SK-N-SH (cell line): ENCODE data around the gene SPON1. TPM values are rescaled to one million over a fixed set of nuclear protein-coding genes. Genes with fewer than 3 reads are reported as not detected.
A peak's percentile ranks its signal among the peaks of the same experiment; 100 is the strongest.

Experiments used
- CTCF ChIA-PET: fragments of 300-600, 350-600 bp; formaldehyde crosslinking; extraction: SDS; loops from one replicate; lab custom pipeline; 2021; lab: Yijun Ruan, JAX
- POLR2A ChIA-PET: fragments of 350-600 bp; sonication (Branson Sonifier 250); formaldehyde crosslinking; extraction: SDS; loops from one replicate; lab custom pipeline; 2020; ENCODE audit warnings: antibody characterized with exemption, inconsistent platforms; lab: Yijun Ruan, JAX
- DNase-seq: peaks from one replicate; pipeline ENCODE4 v3.0.0; 2012
- H2AFZ ChIP-seq: fragments of 200-600 bp; sonication (generic); 2 replicates; pipeline ENCODE4 v1.8.1; 2016; ENCODE audit warnings: antibody characterized with exemption, mild to moderate bottlenecking, low read depth
- H3F3A ChIP-seq: fragments of 200-600 bp; sonication (generic); replicated peaks from 2 replicates; pipeline ENCODE3; 2016; ENCODE audit warnings: antibody characterized with exemption, mild to moderate bottlenecking; ENCODE audit not compliant: insufficient read depth
- H3K27ac ChIP-seq, 2 experiments: fragments of 200-500 bp in 1 of 2; fragments of 200-600 bp in 1 of 2; sonication (Bioruptor generic) in 1 of 2; sonication (generic), shearing (Covaris generic) in 1 of 2; 2 replicates each; pipeline versions ENCODE4 v1.5.1 to v1.6.1; 2014 to 2016; ENCODE audit warnings: low read depth in 2 of 2, inconsistent platforms in 1 of 2, low read length in 1 of 2, mild to moderate bottlenecking in 1 of 2, mixed read lengths in 1 of 2
- H3K27me3 ChIP-seq: fragments of 200-600 bp; sonication (generic), shearing (Covaris generic); 2 replicates; pipeline ENCODE4 v1.6.1; 2016; ENCODE audit warnings: mixed run types; ENCODE audit not compliant: insufficient read depth
- H3K36me3 ChIP-seq, 2 experiments: fragments of 200-500 bp in 1 of 2; fragments of 200-600 bp in 1 of 2; sonication (Bioruptor generic) in 1 of 2; sonication (generic) in 1 of 2; replicated peaks in 1 of 2; 2 replicates each; pipeline versions ENCODE3 to v1.5.1; 2014 to 2016; ENCODE audit warnings: low read length in 1 of 2, mild to moderate bottlenecking in 1 of 2; ENCODE audit not compliant: insufficient read depth in 2 of 2, control insufficient read depth in 1 of 2
- H3K4me1 ChIP-seq, 2 experiments: fragments of 200-500 bp in 1 of 2; fragments of 200-600 bp in 1 of 2; sonication (Bioruptor generic) in 1 of 2; sonication (generic), shearing (Covaris generic) in 1 of 2; 2 replicates each; pipeline versions ENCODE4 v1.5.1 to v1.6.1; 2014 to 2016; ENCODE audit warnings: low read depth in 1 of 2, low read length in 1 of 2, mixed run types in 1 of 2; ENCODE audit not compliant: insufficient read depth in 2 of 2, control insufficient read depth in 1 of 2
- H3K4me2 ChIP-seq: fragments of 200-600 bp; sonication (generic), shearing (Covaris generic); 2 replicates; pipeline ENCODE4 v1.6.1; 2017; ENCODE audit warnings: mixed run types
- H3K4me3 ChIP-seq, 2 experiments: fragments of 200-500 bp in 1 of 2; fragments of 200-600 bp in 1 of 2; sonication (Bioruptor generic) in 1 of 2; sonication (generic), shearing (Covaris generic) in 1 of 2; 2 replicates each; pipeline versions ENCODE4 v1.5.1 to v1.8.1; 2014 to 2016; ENCODE audit warnings: low read depth in 2 of 2, inconsistent platforms in 1 of 2, low read length in 1 of 2, mild to moderate bottlenecking in 1 of 2, mixed read lengths in 1 of 2, moderate library complexity in 1 of 2
- H3K79me2 ChIP-seq: fragments of 200-600 bp; sonication (generic); 2 replicates; pipeline ENCODE4 v1.8.1; 2017; ENCODE audit warnings: mild to moderate bottlenecking; ENCODE audit not compliant: insufficient read depth
- H3K9ac ChIP-seq: fragments of 200-600 bp; sonication (generic); 2 replicates; pipeline ENCODE4 v1.6.1; 2017; ENCODE audit warnings: mixed run types
- H3K9me2 ChIP-seq: fragments of 200-600 bp; sonication (generic); 2 replicates; pipeline ENCODE4 v1.6.1; 2017; ENCODE audit warnings: mixed run types
- H3K9me3 ChIP-seq: fragments of 200-600 bp; sonication (generic); 2 replicates; pipeline ENCODE4 v1.6.1; 2017; ENCODE audit warnings: mixed run types, mild to moderate bottlenecking, moderate library complexity
- H4K20me1 ChIP-seq: fragments of 200-600 bp; sonication (generic); 2 replicates; pipeline ENCODE4 v1.6.1; 2017; ENCODE audit warnings: mild to moderate bottlenecking, mixed run types; ENCODE audit not compliant: insufficient read depth
- EP300 ChIP-seq, 2 experiments: IDR thresholded peaks; 2 replicates each; pipeline versions ENCODE4 v1.4.0 to v1.6.1; 2012; ENCODE audit warnings: borderline replicate concordance in 1 of 2, low read depth in 1 of 2, low read length in 1 of 2
- EZH2phosphoT487 ChIP-seq: fragments of 200-600 bp; sonication (generic); IDR thresholded peaks from 2 replicates; pipeline ENCODE4 v1.6.1; 2017; ENCODE audit warnings: low read depth, mixed run types, mild to moderate bottlenecking, antibody characterized with exemption, moderate library complexity, borderline replicate concordance
- FOSL2 ChIP-seq: IDR thresholded peaks from 2 replicates; pipeline ENCODE4 v1.4.0; 2012; ENCODE audit warnings: low read depth, mild to moderate bottlenecking, moderate library complexity, borderline replicate concordance
- FOXJ3 ChIP-seq: sonication (generic); formaldehyde crosslinking; IDR thresholded peaks from 2 replicates; pipeline ENCODE4 v1.5.1; 2020; ENCODE audit warnings: mild to moderate bottlenecking, missing genetic modification reagents
- GABPA ChIP-seq: IDR thresholded peaks from 2 replicates; pipeline ENCODE4 v1.4.0; 2012; ENCODE audit warnings: low read depth, mild to moderate bottlenecking
- GATA2 ChIP-seq: sonication (generic); formaldehyde crosslinking; IDR thresholded peaks from 2 replicates; pipeline ENCODE4 v1.5.0; 2020; ENCODE audit warnings: mild to moderate bottlenecking, missing genetic modification reagents
- MEF2A ChIP-seq: IDR thresholded peaks from 2 replicates; pipeline ENCODE4 v1.4.0; 2012; ENCODE audit warnings: low read depth, borderline replicate concordance
- NFIC ChIP-seq: IDR thresholded peaks from 2 replicates; pipeline ENCODE4 v1.4.0; 2012; ENCODE audit warnings: borderline replicate concordance
- NRF1 ChIP-seq: IDR thresholded peaks from 2 replicates; pipeline ENCODE4 v1.6.1; 2012; ENCODE audit warnings: low read depth, mild to moderate bottlenecking, low read length
- POLR2AphosphoS5 ChIP-seq: IDR thresholded peaks from 2 replicates; pipeline ENCODE4 v1.6.1; 2012; ENCODE audit warnings: low read depth, low read length
- RAD21 ChIP-seq: IDR thresholded peaks from 2 replicates; pipeline ENCODE4 v1.6.1; 2012; ENCODE audit warnings: mild to moderate bottlenecking, low read length
- RCOR1 ChIP-seq: fragments of 150-350 bp; IDR thresholded peaks from 2 replicates; pipeline ENCODE4 v1.6.1; 2017; ENCODE audit warnings: antibody characterized with exemption, low read length
- SMC3 ChIP-seq: IDR thresholded peaks from 2 replicates; pipeline ENCODE4 v1.6.1; 2012; ENCODE audit warnings: low read depth, low read length, improper control_type of control experiment
- TCF12 ChIP-seq: IDR thresholded peaks from 2 replicates; pipeline ENCODE4 v1.4.0; 2012
- WGBS: methylation state at CpG from one replicate; pipeline ENCODE4 v1.1.6; 2017; ENCODE audit warnings: low lambda C conversion rate; 5-methylcytosine and 5-hydroxymethylcytosine counted together
- polyA plus RNA-seq, 3 experiments: library from polyadenylated mRNA; depleted of rRNA; stranded (reverse); fragments of >200 nt; gene quantifications; 2 replicates each; pipeline ENCODE4 v1.2.3, GENCODE V29; 2012
- TF ChIP-seq, protein P1 (sequence below): IDR thresholded peaks from 2 replicates; pipeline ENCODE4 v1.4.0; 2012; ENCODE audit warnings: low read depth, borderline replicate concordance
- TF ChIP-seq, protein P2 (sequence below): fragments of 150-350 bp; IDR thresholded peaks from 2 replicates; pipeline ENCODE4 v1.6.1; 2016; ENCODE audit warnings: mild to moderate bottlenecking, low read depth, low read length
- TF ChIP-seq, protein P3 (sequence below): IDR thresholded peaks from 2 replicates; pipeline ENCODE4 v1.4.0; 2012; ENCODE audit warnings: low read depth, borderline replicate concordance
- TF ChIP-seq, protein P4 (sequence below): fragments of 150-350 bp; IDR thresholded peaks from 2 replicates; pipeline ENCODE4 v1.6.1; 2017; ENCODE audit warnings: antibody characterized with exemption, low read length, low read depth, borderline replicate concordance
- TF ChIP-seq, protein P5 (sequence below): IDR thresholded peaks from 2 replicates; pipeline ENCODE4; 2012

The SPON1 gene
- polyA plus RNA-seq, 1 of the 3 experiments (the other 2 are of a cell fraction) = not detected

DNA sequence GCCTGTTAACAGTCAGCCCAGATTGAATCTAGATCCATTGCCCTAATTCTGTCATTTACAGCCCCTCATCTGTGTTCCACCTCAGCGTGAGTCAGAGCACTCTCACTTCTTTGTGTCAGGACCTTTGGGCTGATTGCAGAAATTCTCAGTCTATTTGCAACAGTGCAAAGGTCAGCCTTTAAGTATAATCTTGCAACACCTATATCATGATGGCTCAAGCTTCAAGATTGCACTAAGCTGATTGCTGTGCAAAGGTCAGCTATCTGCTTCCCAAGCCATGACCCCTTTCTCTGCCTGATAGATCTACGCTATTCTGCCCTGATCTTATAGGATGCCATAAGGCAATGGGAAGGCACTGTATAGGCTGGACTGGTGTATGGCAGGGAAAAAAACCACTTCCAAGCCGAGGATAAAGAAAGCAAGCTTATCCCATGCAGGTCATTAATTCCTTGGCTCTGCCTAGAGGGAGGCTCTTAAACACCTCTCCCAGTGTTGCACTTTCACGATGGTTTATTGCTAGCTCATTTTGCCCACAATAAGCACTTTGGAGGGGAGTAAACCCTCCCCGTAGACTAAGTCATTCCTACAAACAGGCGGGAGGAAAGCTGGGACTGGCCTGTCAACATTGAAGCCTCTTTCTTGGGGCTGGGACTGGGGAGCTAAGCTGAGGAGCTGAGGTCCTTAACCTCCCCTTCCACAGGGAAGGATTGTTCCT is 295.9 kb downstream of the SPON1 start:
- H3K27me3 ChIP-seq = no peaks in the 10 kb centered on the region
- H3K4me3 ChIP-seq = no peak overlapping the region
- no peak overlapping the region for H3K27ac ChIP-seq
- H3K79me2 ChIP-seq = no peaks in the 10 kb centered on the region
- H3F3A ChIP-seq = no peaks in the 10 kb centered on the region
- no peak overlapping the region for H2AFZ ChIP-seq
- WGBS = 76% methylated on average over 6 of the region's 6 CpGs
- no peaks in the 10 kb centered on the region for H3K36me3 ChIP-seq
- H3K4me2 ChIP-seq = no peak overlapping the region
- TF ChIP-seq RCOR1 (no peak), POLR2AphosphoS5 (0 out of 2 replicates have a peak, but pooled peaks have one; percentile 10)
- ChIA-PET POLR2A (interaction anchor here (0.7 kb wide), 1 partner anchor 9 kb away, joined by 3 read pairs; no protein-coding TSS in a partner anchor), CTCF (interaction anchor here (0.7 to 2.4 kb wide), 3 partner anchors 17 to 486 kb away, joined by 3 to 8 read pairs (median 3); no protein-coding TSS in a partner anchor)
- no peak for DNase-seq
- H4K20me1 ChIP-seq = no peaks in the 10 kb centered on the region
- no peaks in the 10 kb centered on the region for H3K9me3 ChIP-seq
- no peaks in the 10 kb centered on the region for H3K9me2 ChIP-seq
- H3K4me1 ChIP-seq = peaks cover 0 to 5% of the 10 kb centered on the region in 2 experiments; a peak in 1 of 4 replicates
- H3K9ac ChIP-seq = no peak overlapping the region

DNA sequence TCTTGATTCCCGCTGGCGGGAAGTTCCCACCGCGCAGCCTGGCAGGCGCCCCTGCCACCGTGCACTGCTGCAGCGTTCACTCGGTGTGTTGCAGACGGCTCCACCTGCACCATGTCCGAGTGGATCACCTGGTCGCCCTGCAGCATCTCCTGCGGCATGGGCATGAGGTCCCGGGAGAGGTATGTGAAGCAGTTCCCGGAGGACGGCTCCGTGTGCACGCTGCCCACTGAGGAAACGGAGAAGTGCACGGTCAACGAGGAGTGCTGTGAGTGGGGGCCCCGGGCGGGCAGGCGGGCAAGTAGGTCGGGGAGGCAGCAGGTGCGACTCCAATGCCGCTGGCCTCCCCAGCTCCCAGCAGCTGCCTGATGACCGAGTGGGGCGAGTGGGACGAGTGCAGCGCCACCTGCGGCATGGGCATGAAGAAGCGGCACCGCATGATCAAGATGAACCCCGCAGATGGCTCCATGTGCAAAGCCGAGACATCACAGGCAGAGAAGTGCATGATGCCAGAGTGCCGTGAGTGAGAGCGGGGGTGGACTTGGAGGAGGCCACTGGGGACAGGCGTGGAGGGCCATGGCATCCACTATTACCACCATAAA is 296.8 kb downstream of the SPON1 start:
- Histone ChIP-seq H3K9ac (no peak overlapping the region), H3K4me3 (no peak overlapping the region), H4K20me1 (no peaks in the 10 kb centered on the region), H3K27ac (no peak overlapping the region), H3K4me2 (no peak overlapping the region), H3K36me3 (no peaks in the 10 kb centered on the region), H3K4me1 (no peaks in the 10 kb centered on the region; a peak in 1 of 4 replicates), H3K9me2 (no peaks in the 10 kb centered on the region), H2AFZ (no peak overlapping the region), H3K9me3 (no peaks in the 10 kb centered on the region), H3K79me2 (no peaks in the 10 kb centered on the region), H3K27me3 (no peaks in the 10 kb centered on the region), H3F3A (no peaks in the 10 kb centered on the region)
- POLR2A ChIA-PET = interaction anchor here (0.7 kb wide), 1 partner anchor 8 kb away, joined by 3 read pairs; no protein-coding TSS in a partner anchor
- WGBS = 89% methylated on average over 37 of the region's 38 CpGs
- DNase-seq = no peak
- CTCF ChIA-PET = no interaction called here
- TF ChIP-seq, protein P1, sequence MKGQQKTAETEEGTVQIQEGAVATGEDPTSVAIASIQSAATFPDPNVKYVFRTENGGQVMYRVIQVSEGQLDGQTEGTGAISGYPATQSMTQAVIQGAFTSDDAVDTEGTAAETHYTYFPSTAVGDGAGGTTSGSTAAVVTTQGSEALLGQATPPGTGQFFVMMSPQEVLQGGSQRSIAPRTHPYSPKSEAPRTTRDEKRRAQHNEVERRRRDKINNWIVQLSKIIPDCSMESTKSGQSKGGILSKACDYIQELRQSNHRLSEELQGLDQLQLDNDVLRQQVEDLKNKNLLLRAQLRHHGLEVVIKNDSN = no peak
- TF ChIP-seq FOXJ3 (CRISPR knock-in tag) (no peak), EZH2phosphoT487 (no peak), TCF12 (no peak), NRF1 (no peak), SMC3 (no peak), POLR2AphosphoS5 (no peak), MEF2A (no peak), NFIC (no peak), GATA2 (CRISPR knock-in tag) (no peak), RAD21 (no peak), FOSL2 (no peak), EP300 (IDR thresholded peaks at IDR 0.05; ENCODE audit: borderline replicate concordance in 1 of 2, low read depth in 1 of 2, low read length in 1 of 2) (no peak), GABPA (no peak)
- TF ChIP-seq, protein P2, sequence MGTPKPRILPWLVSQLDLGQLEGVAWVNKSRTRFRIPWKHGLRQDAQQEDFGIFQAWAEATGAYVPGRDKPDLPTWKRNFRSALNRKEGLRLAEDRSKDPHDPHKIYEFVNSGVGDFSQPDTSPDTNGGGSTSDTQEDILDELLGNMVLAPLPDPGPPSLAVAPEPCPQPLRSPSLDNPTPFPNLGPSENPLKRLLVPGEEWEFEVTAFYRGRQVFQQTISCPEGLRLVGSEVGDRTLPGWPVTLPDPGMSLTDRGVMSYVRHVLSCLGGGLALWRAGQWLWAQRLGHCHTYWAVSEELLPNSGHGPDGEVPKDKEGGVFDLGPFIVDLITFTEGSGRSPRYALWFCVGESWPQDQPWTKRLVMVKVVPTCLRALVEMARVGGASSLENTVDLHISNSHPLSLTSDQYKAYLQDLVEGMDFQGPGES = no peak
- TF ChIP-seq, protein P3, sequence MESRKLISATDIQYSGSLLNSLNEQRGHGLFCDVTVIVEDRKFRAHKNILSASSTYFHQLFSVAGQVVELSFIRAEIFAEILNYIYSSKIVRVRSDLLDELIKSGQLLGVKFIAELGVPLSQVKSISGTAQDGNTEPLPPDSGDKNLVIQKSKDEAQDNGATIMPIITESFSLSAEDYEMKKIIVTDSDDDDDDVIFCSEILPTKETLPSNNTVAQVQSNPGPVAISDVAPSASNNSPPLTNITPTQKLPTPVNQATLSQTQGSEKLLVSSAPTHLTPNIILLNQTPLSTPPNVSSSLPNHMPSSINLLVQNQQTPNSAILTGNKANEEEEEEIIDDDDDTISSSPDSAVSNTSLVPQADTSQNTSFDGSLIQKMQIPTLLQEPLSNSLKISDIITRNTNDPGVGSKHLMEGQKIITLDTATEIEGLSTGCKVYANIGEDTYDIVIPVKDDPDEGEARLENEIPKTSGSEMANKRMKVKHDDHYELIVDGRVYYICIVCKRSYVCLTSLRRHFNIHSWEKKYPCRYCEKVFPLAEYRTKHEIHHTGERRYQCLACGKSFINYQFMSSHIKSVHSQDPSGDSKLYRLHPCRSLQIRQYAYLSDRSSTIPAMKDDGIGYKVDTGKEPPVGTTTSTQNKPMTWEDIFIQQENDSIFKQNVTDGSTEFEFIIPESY = no peak
- TF ChIP-seq, protein P4, sequence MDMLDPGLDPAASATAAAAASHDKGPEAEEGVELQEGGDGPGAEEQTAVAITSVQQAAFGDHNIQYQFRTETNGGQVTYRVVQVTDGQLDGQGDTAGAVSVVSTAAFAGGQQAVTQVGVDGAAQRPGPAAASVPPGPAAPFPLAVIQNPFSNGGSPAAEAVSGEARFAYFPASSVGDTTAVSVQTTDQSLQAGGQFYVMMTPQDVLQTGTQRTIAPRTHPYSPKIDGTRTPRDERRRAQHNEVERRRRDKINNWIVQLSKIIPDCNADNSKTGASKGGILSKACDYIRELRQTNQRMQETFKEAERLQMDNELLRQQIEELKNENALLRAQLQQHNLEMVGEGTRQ = no peak
- TF ChIP-seq, protein P5, sequence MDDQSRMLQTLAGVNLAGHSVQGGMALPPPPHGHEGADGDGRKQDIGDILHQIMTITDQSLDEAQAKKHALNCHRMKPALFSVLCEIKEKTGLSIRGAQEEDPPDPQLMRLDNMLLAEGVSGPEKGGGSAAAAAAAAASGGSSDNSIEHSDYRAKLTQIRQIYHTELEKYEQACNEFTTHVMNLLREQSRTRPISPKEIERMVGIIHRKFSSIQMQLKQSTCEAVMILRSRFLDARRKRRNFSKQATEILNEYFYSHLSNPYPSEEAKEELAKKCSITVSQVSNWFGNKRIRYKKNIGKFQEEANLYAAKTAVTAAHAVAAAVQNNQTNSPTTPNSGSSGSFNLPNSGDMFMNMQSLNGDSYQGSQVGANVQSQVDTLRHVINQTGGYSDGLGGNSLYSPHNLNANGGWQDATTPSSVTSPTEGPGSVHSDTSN = no peak
